Measurements from ENCODE around the gene WDR77.
A peak's percentile ranks its signal among the peaks of the same experiment; 100 is the strongest.

Gene WDR77

DNA sequence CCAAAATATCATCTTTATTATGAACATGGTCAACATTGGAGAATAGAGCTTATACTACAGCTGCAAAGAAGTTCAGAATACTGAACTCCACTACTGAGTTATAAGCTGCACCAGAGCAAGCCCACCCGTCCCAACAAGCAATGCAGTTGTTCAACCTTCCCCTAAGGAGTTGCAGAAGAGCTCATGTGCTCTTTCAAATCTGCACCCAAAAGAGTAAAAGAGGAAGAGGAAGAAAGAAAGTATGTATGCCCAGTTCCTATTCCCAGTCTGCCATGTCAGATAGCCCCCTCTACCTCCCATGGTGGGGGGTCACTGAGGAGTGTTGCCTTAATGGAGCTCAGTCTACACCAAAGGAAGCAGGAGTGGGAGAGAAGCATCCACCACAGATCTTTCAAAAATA, 31.6 kb upstream of the WDR77 start:
- TF ChIP-seq, protein P1, sequence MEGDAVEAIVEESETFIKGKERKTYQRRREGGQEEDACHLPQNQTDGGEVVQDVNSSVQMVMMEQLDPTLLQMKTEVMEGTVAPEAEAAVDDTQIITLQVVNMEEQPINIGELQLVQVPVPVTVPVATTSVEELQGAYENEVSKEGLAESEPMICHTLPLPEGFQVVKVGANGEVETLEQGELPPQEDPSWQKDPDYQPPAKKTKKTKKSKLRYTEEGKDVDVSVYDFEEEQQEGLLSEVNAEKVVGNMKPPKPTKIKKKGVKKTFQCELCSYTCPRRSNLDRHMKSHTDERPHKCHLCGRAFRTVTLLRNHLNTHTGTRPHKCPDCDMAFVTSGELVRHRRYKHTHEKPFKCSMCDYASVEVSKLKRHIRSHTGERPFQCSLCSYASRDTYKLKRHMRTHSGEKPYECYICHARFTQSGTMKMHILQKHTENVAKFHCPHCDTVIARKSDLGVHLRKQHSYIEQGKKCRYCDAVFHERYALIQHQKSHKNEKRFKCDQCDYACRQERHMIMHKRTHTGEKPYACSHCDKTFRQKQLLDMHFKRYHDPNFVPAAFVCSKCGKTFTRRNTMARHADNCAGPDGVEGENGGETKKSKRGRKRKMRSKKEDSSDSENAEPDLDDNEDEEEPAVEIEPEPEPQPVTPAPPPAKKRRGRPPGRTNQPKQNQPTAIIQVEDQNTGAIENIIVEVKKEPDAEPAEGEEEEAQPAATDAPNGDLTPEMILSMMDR (IDR thresholded peaks at IDR 0.05; ENCODE audit: extremely low read depth, missing control alignments) = no peak
- DNase-seq (ENCODE audit: low spot score) = no peak

DNA sequence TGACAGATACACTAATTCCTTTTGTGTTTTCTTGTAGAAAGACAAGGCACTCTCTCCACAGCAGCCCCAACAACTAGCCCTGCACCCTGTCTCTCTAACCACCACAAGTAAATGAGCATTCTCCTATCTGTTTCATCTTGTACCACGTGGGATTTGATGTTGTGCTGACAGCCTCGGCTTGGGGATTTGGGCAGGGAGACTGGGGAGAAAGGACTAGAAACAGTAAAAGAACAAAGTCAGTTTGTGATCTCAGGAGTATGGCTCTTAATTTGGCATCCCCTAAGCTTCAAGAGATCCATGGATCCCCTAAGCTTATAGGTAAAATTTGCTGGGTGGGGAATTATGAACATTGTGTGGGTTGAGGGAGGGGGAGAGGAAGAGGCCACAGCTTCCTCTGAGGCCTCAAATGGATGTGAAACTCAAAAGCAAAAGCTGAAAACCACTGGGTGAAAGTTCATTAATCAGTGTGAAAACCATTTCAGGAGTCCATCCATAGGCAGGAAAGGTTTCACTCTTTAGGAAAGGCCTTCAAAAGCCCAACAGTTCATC, 27.8 kb upstream of the WDR77 start:
- DNase-seq (ENCODE audit: low spot score) = peak; percentile 48
- TF ChIP-seq, protein P1 (IDR thresholded peaks at IDR 0.05; ENCODE audit: extremely low read depth, missing control alignments) = no peak

DNA sequence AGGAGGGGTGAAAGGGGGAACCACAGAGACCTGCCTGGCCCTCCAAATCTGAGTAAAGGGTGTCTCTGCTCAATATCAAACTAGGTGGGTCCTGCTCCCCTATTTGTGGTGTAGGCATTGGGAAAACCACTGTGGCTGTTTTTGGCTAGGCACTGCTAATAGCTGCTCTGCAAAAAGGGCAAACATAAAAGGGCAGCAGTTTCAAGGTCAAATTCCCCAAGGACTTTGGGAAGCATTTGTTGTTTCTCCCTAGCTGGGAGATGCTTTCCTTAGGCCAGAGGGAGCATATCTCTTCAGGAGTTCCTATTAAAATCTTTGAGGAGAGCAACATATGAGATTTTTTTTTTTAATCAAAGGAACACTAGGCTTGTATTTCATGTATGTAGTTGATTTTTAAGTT, 27.2 kb upstream of the WDR77 start:
- no peak for DNase-seq (ENCODE audit: low spot score)
- TF ChIP-seq, protein P1 (IDR thresholded peaks at IDR 0.05; ENCODE audit: extremely low read depth, missing control alignments) = no peak

DNA sequence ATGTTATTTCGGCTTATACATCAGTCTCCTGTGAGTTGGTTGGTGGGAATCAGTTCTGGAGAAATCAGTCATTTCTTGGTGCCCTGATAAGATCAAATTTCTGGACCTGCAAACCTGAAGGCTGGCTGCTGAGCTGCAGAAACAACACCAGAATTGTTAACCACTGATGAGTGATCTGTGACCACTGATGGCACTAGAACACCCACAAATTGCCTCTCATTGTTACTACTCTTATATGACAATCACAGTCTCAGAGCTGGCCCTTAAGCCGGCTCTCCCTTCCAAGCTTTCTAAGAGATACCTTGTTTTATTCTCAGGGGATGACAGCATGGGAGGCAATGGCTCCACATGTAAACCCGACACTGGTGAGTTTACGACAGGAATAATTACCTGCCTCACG, 26.6 kb upstream of the WDR77 start:
- no peak for DNase-seq (ENCODE audit: low spot score)
- TF ChIP-seq, protein P1 (IDR thresholded peaks at IDR 0.05; ENCODE audit: extremely low read depth, missing control alignments) = no peak

DNA sequence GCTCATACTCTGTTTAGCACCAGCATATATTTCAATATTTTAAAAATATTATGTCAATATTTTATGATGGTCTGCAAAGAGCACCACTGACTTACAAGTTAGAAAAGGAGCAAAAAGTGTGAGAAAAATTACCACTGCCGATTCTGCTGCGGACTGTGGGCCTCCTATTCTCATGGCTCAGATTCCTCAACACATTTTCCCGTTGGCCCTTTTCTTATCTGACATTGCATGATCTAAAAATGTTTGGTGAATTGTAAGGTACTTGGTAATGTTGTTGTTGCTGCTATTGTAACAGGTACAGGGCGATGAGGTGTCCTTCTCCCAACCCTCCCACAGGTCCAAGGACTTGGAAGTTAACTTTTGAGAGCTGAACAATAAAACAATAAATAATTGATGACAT, 25.5 kb upstream of the WDR77 start:
- no peak for DNase-seq (ENCODE audit: low spot score)
- TF ChIP-seq, protein P1 (IDR thresholded peaks at IDR 0.05; ENCODE audit: extremely low read depth, missing control alignments) = no peak

DNA sequence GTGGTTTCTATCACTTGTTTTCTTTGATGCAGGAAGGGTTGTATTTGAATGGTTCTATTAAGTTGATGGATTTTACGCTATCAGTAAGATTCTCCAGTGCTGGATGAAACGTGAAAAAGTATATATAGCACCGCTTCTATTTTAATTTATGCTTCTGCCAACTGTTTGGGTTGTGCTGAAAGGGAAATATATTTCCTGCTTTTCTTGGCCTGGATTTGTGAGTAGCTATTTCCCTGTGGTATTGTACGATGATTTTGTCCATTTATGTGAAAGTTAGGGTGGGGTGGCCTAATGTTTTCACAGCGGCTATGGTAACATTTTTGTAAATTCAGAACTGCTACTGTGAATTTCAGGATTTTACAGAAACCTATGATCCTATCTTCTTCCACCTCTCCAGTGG, 25.1 kb upstream of the WDR77 start:
- TF ChIP-seq, protein P1 (IDR thresholded peaks at IDR 0.05; ENCODE audit: extremely low read depth, missing control alignments) = no peak
- no peak for DNase-seq (ENCODE audit: low spot score)

DNA sequence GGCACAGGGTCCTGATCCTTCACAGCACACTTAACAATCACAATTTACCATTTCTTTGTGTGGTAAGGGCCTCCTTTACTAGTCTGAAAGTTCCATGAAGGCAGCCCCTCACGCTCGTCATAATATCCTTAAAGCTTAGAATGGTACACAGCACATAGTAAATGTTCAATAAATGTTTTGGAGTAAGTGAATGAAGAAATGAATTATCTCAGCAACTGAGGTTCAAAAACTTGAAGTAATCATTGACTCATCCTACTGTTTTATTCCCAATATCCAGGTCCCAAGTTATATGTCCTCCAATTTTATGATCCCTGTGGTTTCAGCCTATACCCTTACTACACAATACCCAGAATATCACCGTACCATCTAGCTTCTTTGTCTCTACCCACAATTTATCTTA, 22.5 kb upstream of the WDR77 start:
- TF ChIP-seq, protein P1 (IDR thresholded peaks at IDR 0.05; ENCODE audit: extremely low read depth, missing control alignments) = no peak

More for the DNA sequence above, 22.5 kb upstream of the WDR77 start:
- DNase-seq (ENCODE audit: low spot score) = no peak
